Tibial artery (tissue), 4 donors: Measurements from ENCODE around the gene PHKG1.
"Not testable (repeated sequence)": the region's sequence is repeated elsewhere in the genome, so short reads cannot be mapped to it uniquely, and the experiment has no call there.

Source experiments
- DNase-seq, 2 donors: peaks; one replicate each; pipeline ENCODE4 v3.0.0-alpha.2; 2019
- H3K27ac ChIP-seq, 2 donors: fragments of 200-600 bp; sonication (generic) in 1 of 2; 1 replicate in 1 of 2; 2 replicates in 1 of 2; pipeline ENCODE4 v1.5.1; 2018 to 2019; ENCODE audit warnings: mild to moderate bottlenecking in 1 of 2
- H3K27me3 ChIP-seq, 2 donors: fragments of 200-600 bp; sonication (generic) in 1 of 2; one replicate each; pipeline versions ENCODE4 v1.5.1 to v1.6.0; 2016 to 2019
- H3K36me3 ChIP-seq, 3 donors: fragments of 200-600 bp; sonication (generic) in 2 of 3; one replicate each; pipeline ENCODE4 v1.5.1; 2016 to 2019; ENCODE audit warnings: mild to moderate bottlenecking in 2 of 3
- H3K4me1 ChIP-seq, 4 donors: fragments of 200-600 bp; sonication (generic) in 2 of 4; 1 replicate in 3 of 4; 2 replicates in 1 of 4; pipeline ENCODE4 v1.5.1; 2016 to 2019
- H3K4me3 ChIP-seq, 2 donors: fragments of 200-600 bp; sonication (generic) in 1 of 2; 1 replicate in 1 of 2; 2 replicates in 1 of 2; pipeline ENCODE4 v1.5.1; 2018 to 2019; ENCODE audit warnings: mild to moderate bottlenecking in 2 of 2
- H3K9me3 ChIP-seq, 3 donors: fragments of 200-600 bp; sonication (generic) in 1 of 3; one replicate each; pipeline ENCODE4 v1.5.1; 2016 to 2019
- intact Hi-C: fragments of 100-400 bp; cut with DNase I; formaldehyde crosslinking; loops from one replicate; pipeline ENCODE4 v1.15.0; 2023; ENCODE audit warnings: low total_unique reads
- TF ChIP-seq, protein P1 (sequence below), 2 experiments: fragments of 200-600 bp in 1 of 2; fragments of 450-650 bp in 1 of 2; IDR thresholded peaks; one replicate each; pipeline ENCODE4 v1.5.1; 2017 to 2019; ENCODE audit warnings: antibody characterized with exemption in 2 of 2, mild to moderate bottlenecking in 1 of 2, moderate library complexity in 1 of 2

The PHKG1 gene

DNA sequence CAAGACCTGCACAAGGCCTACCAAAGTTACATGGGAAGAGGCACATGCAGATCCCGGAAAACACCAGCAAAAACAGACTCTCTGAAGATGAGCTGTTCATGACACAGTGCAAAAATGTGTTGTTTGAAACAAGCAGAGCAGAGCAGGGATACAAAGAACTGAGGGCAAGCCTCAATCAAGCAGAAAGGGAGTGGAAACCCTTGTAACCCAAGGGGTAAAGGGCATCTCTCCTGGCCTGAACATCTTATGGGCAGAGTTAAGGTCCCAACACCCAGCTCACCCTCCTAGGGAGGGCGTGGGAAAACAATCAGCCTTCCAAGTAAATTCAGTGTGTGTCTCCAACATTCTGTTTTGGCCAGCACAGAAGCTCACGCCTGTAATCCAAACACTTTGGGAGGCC is 52.0 kb downstream of the PHKG1 start:
- H3K4me3 ChIP-seq, result no peak overlapping the region
- no peaks in the 10 kb centered on the region for H3K9me3 ChIP-seq
- no peaks in the 10 kb centered on the region for H3K27me3 ChIP-seq
- TF ChIP-seq, protein P1, sequence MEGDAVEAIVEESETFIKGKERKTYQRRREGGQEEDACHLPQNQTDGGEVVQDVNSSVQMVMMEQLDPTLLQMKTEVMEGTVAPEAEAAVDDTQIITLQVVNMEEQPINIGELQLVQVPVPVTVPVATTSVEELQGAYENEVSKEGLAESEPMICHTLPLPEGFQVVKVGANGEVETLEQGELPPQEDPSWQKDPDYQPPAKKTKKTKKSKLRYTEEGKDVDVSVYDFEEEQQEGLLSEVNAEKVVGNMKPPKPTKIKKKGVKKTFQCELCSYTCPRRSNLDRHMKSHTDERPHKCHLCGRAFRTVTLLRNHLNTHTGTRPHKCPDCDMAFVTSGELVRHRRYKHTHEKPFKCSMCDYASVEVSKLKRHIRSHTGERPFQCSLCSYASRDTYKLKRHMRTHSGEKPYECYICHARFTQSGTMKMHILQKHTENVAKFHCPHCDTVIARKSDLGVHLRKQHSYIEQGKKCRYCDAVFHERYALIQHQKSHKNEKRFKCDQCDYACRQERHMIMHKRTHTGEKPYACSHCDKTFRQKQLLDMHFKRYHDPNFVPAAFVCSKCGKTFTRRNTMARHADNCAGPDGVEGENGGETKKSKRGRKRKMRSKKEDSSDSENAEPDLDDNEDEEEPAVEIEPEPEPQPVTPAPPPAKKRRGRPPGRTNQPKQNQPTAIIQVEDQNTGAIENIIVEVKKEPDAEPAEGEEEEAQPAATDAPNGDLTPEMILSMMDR (IDR thresholded peaks at IDR 0.05), result no peak
- H3K27ac ChIP-seq, result no peak overlapping the region
- DNase-seq, result no peak
- intact Hi-C loops, result no loop called here
- peaks cover 0 to 16% (median 7%) of the 10 kb centered on the region in 3 donors for H3K36me3 ChIP-seq
- H3K4me1 ChIP-seq, result no peaks in the 10 kb centered on the region

DNA sequence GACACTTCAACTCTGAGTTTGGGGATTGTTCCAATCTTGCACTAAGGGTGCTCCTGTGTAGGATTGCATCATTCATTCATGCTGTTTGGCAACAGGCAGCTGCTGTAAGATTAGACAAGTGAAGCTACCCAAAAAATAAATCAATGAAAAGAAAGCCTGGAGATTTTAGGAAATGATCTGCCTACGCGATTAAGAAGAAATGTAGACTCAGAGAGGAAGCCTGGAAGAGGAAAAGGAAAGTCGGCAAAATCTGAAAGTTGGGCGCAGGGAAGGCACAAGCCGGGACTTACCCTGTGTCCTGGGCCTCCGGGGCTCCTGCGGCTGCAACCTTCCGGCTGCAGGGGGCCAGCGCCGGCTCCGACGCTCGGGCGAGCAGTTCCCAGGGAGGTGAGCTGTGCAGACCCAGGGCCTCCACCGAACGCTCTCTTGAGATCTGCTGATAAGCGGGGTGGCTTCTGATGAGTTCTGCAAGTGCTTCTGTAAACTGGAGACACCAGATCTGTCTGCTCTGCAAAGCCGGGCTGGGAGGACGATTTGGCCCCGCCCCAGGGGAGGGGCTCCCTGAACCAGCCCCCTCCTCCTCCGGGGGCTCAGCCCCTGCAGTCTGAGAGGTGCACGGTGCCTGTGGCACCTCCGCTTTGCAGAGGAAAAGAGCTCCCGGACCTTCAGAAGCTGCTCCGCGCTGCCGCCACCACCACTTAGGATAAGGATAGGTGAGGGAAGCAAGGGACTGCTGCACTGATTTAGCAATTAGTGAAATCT is 58.9 kb downstream of the PHKG1 start:
- Histone ChIP-seq H3K27ac (no peak overlapping the region), H3K4me3 (peak overlapping the region; percentile 54 to 63), H3K9me3 (no peaks in the 10 kb centered on the region), H3K27me3 (no peaks in the 10 kb centered on the region), H3K4me1 (peaks cover 0 to 6% (median 2%) of the 10 kb centered on the region in 4 donors), H3K36me3 (no peaks in the 10 kb centered on the region)
- TF ChIP-seq, protein P1 (IDR thresholded peaks at IDR 0.05), result peak in 1 of 2 experiments; percentile 27
- intact Hi-C loops, result no loop called here
- DNase-seq, result peak in 1 of 2 donors; percentile 36

DNA sequence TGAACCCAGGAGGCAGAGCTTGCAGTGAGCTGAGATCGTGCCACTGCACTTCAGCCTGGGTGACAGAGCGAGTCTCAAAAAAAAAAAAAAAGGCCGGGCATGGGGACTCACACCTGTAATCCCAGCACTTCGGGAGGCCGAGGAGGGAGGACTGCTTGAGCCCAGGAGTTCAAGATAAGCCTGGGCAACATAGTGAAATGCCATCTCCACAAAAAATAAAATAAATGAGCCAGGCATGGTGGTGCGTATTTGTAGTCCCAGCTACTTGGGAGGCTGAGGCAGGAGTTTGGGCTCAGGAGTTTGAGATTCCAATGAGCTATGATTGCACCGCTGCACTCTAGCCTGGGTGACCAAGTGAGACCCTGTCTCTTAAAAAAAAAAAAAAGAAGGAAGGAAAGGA is 60.2 kb downstream of the PHKG1 start:
- H3K9me3 ChIP-seq, intact Hi-C loops, H3K4me3 ChIP-seq, H3K36me3 ChIP-seq, DNase-seq, H3K4me1 ChIP-seq, H3K27ac ChIP-seq, H3K27me3 ChIP-seq: not testable (repeated sequence)

DNA sequence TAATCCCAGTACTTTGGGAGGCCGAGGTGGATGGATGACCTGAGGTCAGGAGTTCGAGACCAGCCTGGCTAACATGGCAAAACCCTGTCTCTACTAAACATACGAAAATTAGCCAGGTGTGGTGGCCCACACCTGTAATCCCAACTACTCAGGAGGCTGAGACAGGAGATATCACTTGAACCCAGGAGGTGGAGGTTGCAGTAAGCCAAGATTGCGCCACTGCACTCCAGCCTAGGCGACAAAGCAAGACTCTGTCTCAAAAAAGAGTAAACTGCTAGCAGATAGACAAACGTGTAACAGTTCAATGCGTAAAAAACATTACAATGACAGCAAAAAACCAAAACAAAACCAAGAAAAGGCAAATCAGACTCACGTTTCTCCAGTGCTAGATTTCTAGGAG is 61.2 kb downstream of the PHKG1 start:
- H3K9me3 ChIP-seq, H3K27me3 ChIP-seq, DNase-seq, H3K4me1 ChIP-seq, H3K36me3 ChIP-seq, intact Hi-C loops, H3K4me3 ChIP-seq, H3K27ac ChIP-seq: not testable (repeated sequence)

DNA sequence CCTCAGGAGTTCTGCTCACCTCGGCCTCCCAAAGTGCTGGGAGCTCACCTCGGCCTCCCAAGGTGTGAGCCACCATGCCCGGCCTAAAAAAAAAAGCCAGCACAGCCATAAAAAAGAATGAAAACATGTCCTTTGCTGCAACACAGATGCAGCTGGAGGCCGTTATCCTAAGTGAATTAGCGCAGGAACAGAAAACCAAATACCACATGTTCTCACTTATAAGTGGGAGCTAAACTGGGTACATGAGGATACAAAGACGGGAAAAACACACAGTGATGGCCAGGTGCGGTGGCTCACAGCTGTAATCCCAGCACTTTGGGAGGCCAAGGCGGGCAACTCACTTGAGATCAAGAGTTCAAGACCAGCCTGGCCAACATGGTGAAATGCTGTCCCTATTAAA is 62.4 kb downstream of the PHKG1 start:
- peaks cover 0 to 6% (median 2%) of the 10 kb centered on the region in 4 donors for H3K4me1 ChIP-seq
- DNase-seq, result no peak
- TF ChIP-seq, protein P1 (IDR thresholded peaks at IDR 0.05), result no peak
- H3K9me3 ChIP-seq, result no peaks in the 10 kb centered on the region
- no peak overlapping the region for H3K4me3 ChIP-seq
- peaks cover 0 to 5% (median 0%) of the 10 kb centered on the region in 3 donors for H3K36me3 ChIP-seq
- no peaks in the 10 kb centered on the region for H3K27me3 ChIP-seq
- H3K27ac ChIP-seq, result no peak overlapping the region
- intact Hi-C loops, result no loop called here
